ENCODE results near the gene NR2C2. TPM values are rescaled to one million over a fixed set of nuclear protein-coding genes. Genes with fewer than 3 reads are reported as not detected.

Gene NR2C2
- total RNA-seq, 1 donor from 2014 or later = 23.5 TPM

DNA sequence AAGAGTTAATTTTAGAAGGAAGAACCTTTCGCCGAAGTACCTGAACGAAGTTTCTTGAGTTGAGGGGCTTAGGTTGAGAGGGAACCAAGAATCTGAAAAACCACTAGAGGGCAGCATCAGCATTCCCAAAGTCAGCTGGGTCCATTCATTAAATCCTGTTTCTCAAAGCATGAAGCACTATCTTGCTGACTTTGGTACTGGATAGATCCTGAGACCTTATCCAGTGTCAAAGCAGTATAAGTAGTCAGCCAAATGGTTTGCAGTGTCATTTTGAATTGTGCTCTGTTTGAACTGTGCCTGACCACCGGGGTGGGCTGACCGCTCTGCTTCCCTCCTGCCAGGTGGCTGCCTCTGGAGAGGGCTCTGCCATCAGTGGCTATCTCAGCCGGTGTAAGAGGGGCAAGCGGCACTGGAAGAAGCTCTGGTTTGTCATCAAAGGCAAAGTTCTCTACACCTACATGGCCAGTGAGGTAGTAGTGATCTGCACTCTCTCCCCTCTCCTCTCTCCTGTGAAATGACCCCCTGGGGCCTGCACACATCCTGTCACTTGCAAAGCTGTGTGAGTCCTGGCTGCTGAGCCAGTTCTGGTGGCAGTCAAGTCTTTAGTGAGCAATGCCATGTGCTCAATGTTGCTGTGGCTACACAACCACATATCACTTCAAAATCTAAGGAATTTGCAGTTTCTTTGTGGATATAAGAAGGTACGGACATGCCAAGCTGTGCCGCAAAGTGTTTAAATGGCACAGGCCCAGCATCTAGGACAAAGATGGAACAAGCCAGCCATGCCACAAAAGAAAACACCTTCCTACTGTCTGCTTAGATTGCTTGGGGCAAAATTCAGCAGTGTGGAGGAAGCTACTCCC, 21.4 kb upstream of the NR2C2 start:
- peaks cover 0 to 4% of the 10 kb centered on the region in 2 donors for H3K4me1 ChIP-seq
- H3K9me3 ChIP-seq = no peaks in the 10 kb centered on the region
- no peaks in the 10 kb centered on the region for H3K27me3 ChIP-seq
- no peak for DNase-seq (ENCODE audit: low spot score in 2 of 2)
- TF ChIP-seq, protein P1, sequence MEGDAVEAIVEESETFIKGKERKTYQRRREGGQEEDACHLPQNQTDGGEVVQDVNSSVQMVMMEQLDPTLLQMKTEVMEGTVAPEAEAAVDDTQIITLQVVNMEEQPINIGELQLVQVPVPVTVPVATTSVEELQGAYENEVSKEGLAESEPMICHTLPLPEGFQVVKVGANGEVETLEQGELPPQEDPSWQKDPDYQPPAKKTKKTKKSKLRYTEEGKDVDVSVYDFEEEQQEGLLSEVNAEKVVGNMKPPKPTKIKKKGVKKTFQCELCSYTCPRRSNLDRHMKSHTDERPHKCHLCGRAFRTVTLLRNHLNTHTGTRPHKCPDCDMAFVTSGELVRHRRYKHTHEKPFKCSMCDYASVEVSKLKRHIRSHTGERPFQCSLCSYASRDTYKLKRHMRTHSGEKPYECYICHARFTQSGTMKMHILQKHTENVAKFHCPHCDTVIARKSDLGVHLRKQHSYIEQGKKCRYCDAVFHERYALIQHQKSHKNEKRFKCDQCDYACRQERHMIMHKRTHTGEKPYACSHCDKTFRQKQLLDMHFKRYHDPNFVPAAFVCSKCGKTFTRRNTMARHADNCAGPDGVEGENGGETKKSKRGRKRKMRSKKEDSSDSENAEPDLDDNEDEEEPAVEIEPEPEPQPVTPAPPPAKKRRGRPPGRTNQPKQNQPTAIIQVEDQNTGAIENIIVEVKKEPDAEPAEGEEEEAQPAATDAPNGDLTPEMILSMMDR (IDR thresholded peaks at IDR 0.05) = peak; percentile 48 to 74 (median 57)
- intact Hi-C loops (cut with DNase I) = no loop called here
- H3K4me3 ChIP-seq = no peak overlapping the region
- H3K27ac ChIP-seq = no peak overlapping the region
- peaks cover 0 to 5% of the 10 kb centered on the region in 2 donors for H3K36me3 ChIP-seq

DNA sequence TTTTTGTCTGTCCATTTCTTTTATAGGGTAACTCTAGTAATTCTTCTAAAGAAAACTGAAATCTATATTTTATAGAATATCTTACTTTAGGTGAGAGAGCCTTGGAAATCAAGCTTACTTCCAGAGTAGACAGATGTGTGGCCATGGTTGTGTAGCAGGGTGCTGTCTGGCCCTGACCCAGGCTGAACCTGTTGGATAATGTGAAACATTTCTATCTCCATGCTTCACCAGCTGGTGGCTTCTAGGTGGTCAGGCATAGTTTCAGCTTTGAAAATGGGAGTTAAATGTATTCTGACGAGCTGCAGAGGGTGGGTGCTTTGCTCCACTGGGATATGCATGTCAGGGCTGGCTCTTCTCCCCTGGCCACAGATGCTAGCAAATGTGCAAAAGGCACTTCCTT, 20.8 kb upstream of the NR2C2 start:
- Histone ChIP-seq H3K27ac (no peak overlapping the region), H3K36me3 (peaks cover 0 to 5% of the 10 kb centered on the region in 2 donors), H3K4me3 (no peak overlapping the region), H3K27me3 (no peaks in the 10 kb centered on the region), H3K4me1 (no peaks in the 10 kb centered on the region), H3K9me3 (no peaks in the 10 kb centered on the region)
- intact Hi-C loops (cut with DNase I) = no loop called here
- no peak for DNase-seq (ENCODE audit: low spot score in 2 of 2)
- TF ChIP-seq, protein P1 (IDR thresholded peaks at IDR 0.05) = no peak

DNA sequence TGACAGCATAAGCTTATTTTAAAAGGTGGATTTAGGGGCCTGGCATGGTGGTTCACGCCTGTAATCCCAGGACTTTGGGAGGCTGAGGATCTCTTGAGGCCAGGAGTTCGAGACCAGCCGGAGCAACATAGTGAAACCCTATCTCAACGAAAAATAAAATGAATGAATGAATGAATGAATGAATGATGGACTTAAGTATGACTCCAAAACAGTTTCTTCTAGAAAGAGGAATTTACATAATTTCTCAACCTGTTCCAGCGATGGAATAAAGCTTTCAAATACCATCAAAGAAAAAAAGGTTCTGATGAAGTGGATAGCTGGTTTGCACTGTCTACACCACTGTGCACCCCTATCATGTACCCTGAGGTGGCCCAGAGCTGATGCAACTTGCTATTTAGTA, 20.1 kb upstream of the NR2C2 start:
- peaks cover 0 to 3% of the 10 kb centered on the region in 2 donors for H3K36me3 ChIP-seq
- intact Hi-C loops (cut with DNase I) = no loop called here
- TF ChIP-seq, protein P1 (IDR thresholded peaks at IDR 0.05) = no peak

DNA sequence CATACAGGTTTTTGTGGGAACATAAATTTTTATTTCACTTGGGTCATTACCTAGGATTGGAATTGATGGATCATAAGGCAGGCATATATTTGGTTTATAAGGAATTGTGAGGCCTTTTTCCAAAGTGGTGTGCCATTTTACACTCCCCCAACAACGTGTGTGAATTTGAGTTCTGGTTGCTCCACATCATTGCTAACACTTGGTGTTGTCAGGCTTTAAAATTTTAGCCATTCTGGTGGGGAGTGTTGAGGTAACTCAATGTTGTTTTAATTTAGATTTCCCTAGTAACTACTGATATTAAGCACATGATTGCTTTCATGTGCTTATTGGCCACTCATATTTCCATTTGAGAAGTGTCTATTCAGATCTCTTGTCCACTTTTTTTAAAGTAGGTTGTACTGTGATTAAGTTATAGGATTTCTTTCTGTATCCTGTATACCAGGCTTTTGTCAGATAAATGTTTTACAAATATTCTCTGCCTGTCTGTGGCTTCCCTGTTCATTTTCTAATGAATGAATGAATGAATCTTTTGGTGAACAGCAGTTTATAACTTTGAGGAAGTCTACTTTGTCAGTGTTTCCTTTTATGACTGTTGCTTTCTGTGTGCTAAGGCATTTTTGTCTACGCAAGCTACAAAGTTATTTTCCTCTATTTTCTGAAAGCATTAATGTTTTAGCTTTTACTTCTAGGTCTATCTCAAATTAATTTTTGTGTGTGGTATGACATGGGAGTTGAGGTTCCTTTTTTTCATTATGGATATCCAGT, 17.9 kb upstream of the NR2C2 start:
- DNase-seq (ENCODE audit: low spot score in 2 of 2) = no peak
- H3K36me3 ChIP-seq = peaks cover 0 to 6% of the 10 kb centered on the region in 2 donors
- intact Hi-C loops (cut with DNase I) = no loop called here
- no peak overlapping the region for H3K4me3 ChIP-seq
- H3K27ac ChIP-seq = no peak overlapping the region
- no peaks in the 10 kb centered on the region for H3K4me1 ChIP-seq
- TF ChIP-seq, protein P1 (IDR thresholded peaks at IDR 0.05) = no peak
- H3K27me3 ChIP-seq = no peaks in the 10 kb centered on the region
- no peaks in the 10 kb centered on the region for H3K9me3 ChIP-seq

More for the DNA sequence above, 20.1 kb upstream of the NR2C2 start:
- H3K4me3 ChIP-seq = no peak overlapping the region
- H3K9me3 ChIP-seq = no peaks in the 10 kb centered on the region
- no peaks in the 10 kb centered on the region for H3K4me1 ChIP-seq
- DNase-seq (ENCODE audit: low spot score in 2 of 2) = no peak
- no peak overlapping the region for H3K27ac ChIP-seq
- H3K27me3 ChIP-seq = no peaks in the 10 kb centered on the region

DNA sequence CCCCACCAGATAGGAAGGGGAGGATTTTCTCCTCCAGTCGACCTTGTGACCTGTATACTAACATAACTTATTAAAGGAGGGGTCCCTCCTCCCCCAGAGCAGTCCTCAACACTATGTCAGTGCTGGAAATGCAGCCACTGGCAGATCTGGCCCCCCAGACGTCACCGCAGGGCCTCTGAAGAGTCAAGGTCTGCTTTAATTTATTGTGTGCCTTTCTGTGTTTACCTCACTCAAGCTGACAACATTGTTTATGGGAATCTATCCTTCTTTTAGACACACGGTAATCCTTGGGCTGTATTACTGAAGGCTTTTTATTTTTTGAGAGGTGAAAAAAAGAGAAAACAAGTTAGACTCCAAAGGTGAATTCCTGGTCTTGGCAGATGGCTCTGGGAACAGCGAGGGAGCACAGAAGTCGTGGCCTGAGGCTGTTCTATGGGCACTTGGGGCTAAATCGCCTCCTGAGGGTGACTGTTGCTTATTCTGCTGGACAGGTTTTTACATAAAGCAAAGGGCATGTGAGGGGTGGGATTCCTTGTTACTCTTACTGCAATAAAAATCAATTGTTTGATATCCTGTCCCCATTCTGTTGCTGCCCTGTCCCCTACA, 13.5 kb upstream of the NR2C2 start:
- H3K36me3 ChIP-seq = peaks cover 0 to 13% of the 10 kb centered on the region in 2 donors
- H3K4me3 ChIP-seq = no peak overlapping the region
- no peak overlapping the region for H3K27ac ChIP-seq
- no peaks in the 10 kb centered on the region for H3K4me1 ChIP-seq
- TF ChIP-seq, protein P1 (IDR thresholded peaks at IDR 0.05) = no peak
- no peaks in the 10 kb centered on the region for H3K27me3 ChIP-seq
- DNase-seq (ENCODE audit: low spot score in 2 of 2) = no peak
- no peaks in the 10 kb centered on the region for H3K9me3 ChIP-seq
- intact Hi-C loops (cut with DNase I) = no loop called here

Data from ascending aorta (tissue), 2 donors.